NCI-H1105 treated with DMSO at 0.1 percent for 48 hours (cell line): ENCODE results near the gene OR11A1.

Experiments
- DNase-seq: peaks from one replicate; lab custom pipeline; 2025; lab: John Stamatoyannopoulos, UW

The OR11A1 gene

GRCh38 chr6:29388533-29388932, 68.3 kb downstream of the OR11A1 start:
- no peak for DNase-seq

GRCh38 chr6:29376003-29376402, 80.9 kb downstream of the OR11A1 start:
- DNase-seq = no peak
